Heart left ventricle (tissue), 16 donors: Measurements from ENCODE around the gene NPPA. TPM values are rescaled to one million over a fixed set of nuclear protein-coding genes. Genes with fewer than 3 reads are reported as not detected.

Experiments
- ATAC-seq, 4 donors: fragments of 200-7000 bp; cut with Tn5 transposase; one replicate each; pipeline ENCODE4 v1.9.1; 2020 to 2022; ENCODE audit warnings: moderate library complexity in 4 of 4, mild to moderate bottlenecking in 3 of 4, moderate number of reproducible peaks in 1 of 4
- DNase-seq, 5 donors: peaks; one replicate each; pipeline ENCODE4 v3.0.0-alpha.2; 2020
- H3K27ac ChIP-seq, 12 donors: fragments of 200-600 bp; sonication (generic) in 4 of 12; one replicate each; pipeline versions ENCODE4 v1.5.0 to v1.8.0; 2016 to 2022; ENCODE audit warnings: mild to moderate bottlenecking in 2 of 12
- H3K27me3 ChIP-seq, 9 donors: fragments of 200-600 bp; sonication (generic) in 2 of 9; one replicate each; pipeline versions ENCODE4 v1.5.1 to v1.8.0; 2016 to 2022; ENCODE audit warnings: mild to moderate bottlenecking in 3 of 9
- H3K36me3 ChIP-seq, 9 donors: fragments of 200-600 bp; sonication (generic) in 2 of 9; one replicate each; pipeline versions ENCODE4 v1.5.0 to v1.8.0; 2018 to 2022; ENCODE audit warnings: mild to moderate bottlenecking in 2 of 9
- H3K4me1 ChIP-seq, 12 donors: fragments of 200-600 bp; sonication (generic) in 4 of 12; one replicate each; pipeline versions ENCODE4 v1.5.0 to v1.8.0; 2016 to 2022; ENCODE audit warnings: mild to moderate bottlenecking in 3 of 12
- H3K4me3 ChIP-seq, 12 donors: fragments of 200-600 bp; sonication (generic) in 4 of 12; one replicate each; pipeline versions ENCODE4 v1.5.0 to v1.8.0; 2017 to 2022; ENCODE audit warnings: mild to moderate bottlenecking in 9 of 12, moderate library complexity in 4 of 12
- H3K9me3 ChIP-seq, 12 donors: fragments of 200-600 bp; sonication (generic) in 4 of 12; one replicate each; pipeline versions ENCODE4 v1.5.0 to v1.8.0; 2016 to 2022; ENCODE audit warnings: mild to moderate bottlenecking in 1 of 12
- POLR2A ChIP-seq, 2 donors: fragments of 450-650 bp; IDR thresholded peaks; one replicate each; pipeline ENCODE4 v1.6.1; 2017; ENCODE audit warnings: antibody characterized with exemption in 2 of 2, mild to moderate bottlenecking in 2 of 2, moderate library complexity in 2 of 2
- WGBS, 4 donors: extraction: QIAGEN DNeasy Blood & Tissue Kit in 2 of 4; methylation state at CpG; one replicate each; pipeline versions ENCODE4 v1.1.5 to v1.1.7; 2013 to 2018; 5-methylcytosine and 5-hydroxymethylcytosine counted together
- intact Hi-C, 10 donors: fragments of 100-400 bp; cut with DNase I; formaldehyde crosslinking; loops; one replicate each; pipeline versions ENCODE4 v1.11.1 to v1.14.2; 2022
- polyA plus RNA-seq, 2 donors: library from polyadenylated mRNA; stranded (reverse); fragments of 200-250 nt; gene quantifications; one replicate each; pipeline ENCODE4 v1.2.3, GENCODE V29; 2013
- total RNA-seq, 9 donors: library from RNA; depleted of rRNA in 2 of 9; stranded (reverse); fragments of >200 nt in 2 of 9; fragmentation: NEBNext Ultra II Directional in 3 of 9; extraction: Animal tissue kit (Norgen Biotek cat#: 25700) in 3 of 9; gene quantifications; one replicate each; pipeline versions ENCODE4 v1.1.0 to v1.2.4, GENCODE V29; 2016 to 2023
- TF ChIP-seq, protein P1 (sequence below), 12 donors: fragments of 200-600 bp; sonication (generic) in 4 of 12; IDR thresholded peaks; one replicate each; pipeline versions ENCODE4 v1.5.0 to v1.8.0; 2018 to 2022; ENCODE audit warnings: antibody characterized with exemption in 12 of 12, mild to moderate bottlenecking in 5 of 12
- donor health status: ischemic (EF 13 %, LVEDD 7.1; RV severe dilation, severe dysfunction).
- donor health status: healthy with polysubstance abuse.
- donor health status: DM: no; HTN: yes; CAD: no.
- donor health status: DM: no; HTN: no; CAD: no.
- donor health status: ischemic (EF 25% LVEDD 6.9; RV normal size, moderate dysfunction).
- donor health status: ischemic (EF 25% LVEDD 5.7; RV mildly dilated, moderate dysfunction).
- donor health status: healthy.
- donor health status: DM: yes; HTN: yes; CAD: no.
- donor health status: ischemic (EF 35%, LVEDD 5.7; RV mildly dilated, moderate dysfunction).
- donor health status: nonischemic (EF 11% LVEDD 7.7; RV severe dilation, severe dysfunction).
- donor health status: DM: yes; HTN: yes; CAD: no.
- donor health status: PGD.
- donor health status: ischemic (EF 29% LVEDD 5.4; RV normal size, mild dysfunction).
- donor health status: nonischemic (EF 23%, LVEDD 6.1; RV moderate dilation, normal function).

NPPA gene
- total and polyA plus RNA-seq, 11 donors: 59.9 to 3,156 (median 279) TPM

DNA sequence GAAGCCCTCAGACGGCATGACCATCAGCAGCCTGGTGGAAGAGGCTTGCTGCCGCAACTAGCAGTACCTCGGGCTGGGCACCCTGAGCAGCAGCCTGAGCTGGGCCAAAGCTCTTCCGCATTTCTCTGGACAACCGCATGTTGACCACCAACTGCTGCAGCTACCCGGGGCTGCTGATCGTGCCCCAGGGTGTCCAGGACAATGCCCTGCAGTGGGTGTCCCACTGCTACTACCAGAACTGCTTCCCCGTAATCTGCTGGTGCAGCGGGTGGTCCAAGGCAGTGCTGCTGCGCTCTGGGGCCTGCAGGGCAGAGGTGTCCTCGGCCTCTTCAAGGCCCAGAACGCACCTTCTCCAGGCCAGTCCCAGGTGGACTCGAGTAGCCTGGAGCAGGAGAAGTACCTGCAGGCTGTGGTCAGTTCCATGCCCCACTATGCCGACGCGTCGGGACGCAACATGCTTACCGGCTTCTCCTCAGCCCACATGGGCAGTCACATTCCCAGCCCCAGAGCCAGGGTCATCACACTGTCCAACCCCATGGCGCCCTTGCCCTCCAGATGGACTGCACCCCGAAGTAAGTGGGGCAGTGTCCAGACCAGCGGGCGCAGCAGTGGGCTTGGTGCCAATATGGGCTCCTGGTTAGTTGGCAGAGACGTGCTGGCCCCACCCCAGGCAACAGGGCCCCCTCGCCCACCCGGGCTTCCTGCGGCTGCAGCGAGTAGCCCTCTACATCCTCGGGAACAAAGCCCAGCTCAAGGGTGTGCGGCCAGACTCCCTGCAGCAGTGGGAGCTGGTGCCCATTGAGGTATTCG lies 30.7 kb upstream of the NPPA start:
- peaks cover 18 to 80% (median 60%) of the 10 kb centered on the region in 12 donors for H3K4me1 ChIP-seq

DNA sequence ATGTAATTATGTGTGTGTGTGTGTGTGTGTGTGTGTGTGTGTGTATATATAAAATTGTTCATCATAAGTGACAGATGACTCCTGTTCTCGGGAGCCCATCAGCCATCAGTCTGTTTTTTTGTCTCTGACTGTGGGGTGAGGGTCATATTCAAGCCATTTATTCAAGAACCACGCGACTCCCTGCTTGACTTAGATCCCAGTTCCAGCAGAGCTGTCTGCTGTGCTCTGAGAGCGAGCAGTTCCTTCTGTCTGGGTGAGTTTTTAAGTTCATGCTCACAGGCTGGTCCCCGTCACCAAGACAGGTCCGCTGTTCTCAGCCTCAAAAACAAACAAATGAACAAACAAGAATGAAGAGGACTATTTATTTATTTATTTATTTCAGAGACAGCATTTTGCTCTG lies 29.5 kb upstream of the NPPA start:
- no peak for ATAC-seq
- no peak overlapping the region for H3K27ac ChIP-seq
- H3K4me1 ChIP-seq: peaks cover 12 to 75% (median 49%) of the 10 kb centered on the region in 12 donors
- WGBS, 4 donors: 69 to 77% (median 75%) methylated on average over 6 of the region's 6 CpGs
- no peaks in the 10 kb centered on the region for H3K27me3 ChIP-seq
- H3K4me3 ChIP-seq: no peak overlapping the region
- no peaks in the 10 kb centered on the region for H3K9me3 ChIP-seq
- no peak for TF ChIP-seq POLR2A (IDR thresholded peaks at IDR 0.05)
- TF ChIP-seq, protein P1, sequence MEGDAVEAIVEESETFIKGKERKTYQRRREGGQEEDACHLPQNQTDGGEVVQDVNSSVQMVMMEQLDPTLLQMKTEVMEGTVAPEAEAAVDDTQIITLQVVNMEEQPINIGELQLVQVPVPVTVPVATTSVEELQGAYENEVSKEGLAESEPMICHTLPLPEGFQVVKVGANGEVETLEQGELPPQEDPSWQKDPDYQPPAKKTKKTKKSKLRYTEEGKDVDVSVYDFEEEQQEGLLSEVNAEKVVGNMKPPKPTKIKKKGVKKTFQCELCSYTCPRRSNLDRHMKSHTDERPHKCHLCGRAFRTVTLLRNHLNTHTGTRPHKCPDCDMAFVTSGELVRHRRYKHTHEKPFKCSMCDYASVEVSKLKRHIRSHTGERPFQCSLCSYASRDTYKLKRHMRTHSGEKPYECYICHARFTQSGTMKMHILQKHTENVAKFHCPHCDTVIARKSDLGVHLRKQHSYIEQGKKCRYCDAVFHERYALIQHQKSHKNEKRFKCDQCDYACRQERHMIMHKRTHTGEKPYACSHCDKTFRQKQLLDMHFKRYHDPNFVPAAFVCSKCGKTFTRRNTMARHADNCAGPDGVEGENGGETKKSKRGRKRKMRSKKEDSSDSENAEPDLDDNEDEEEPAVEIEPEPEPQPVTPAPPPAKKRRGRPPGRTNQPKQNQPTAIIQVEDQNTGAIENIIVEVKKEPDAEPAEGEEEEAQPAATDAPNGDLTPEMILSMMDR (IDR thresholded peaks at IDR 0.05): no peak
- DNase-seq: peak in 1 of 5 donors; percentile 3
- no peaks in the 10 kb centered on the region for H3K36me3 ChIP-seq
- intact Hi-C loops: no loop called here

More for the DNA sequence above, 30.7 kb upstream of the NPPA start:
- no peak overlapping the region for H3K4me3 ChIP-seq
- no peak for ATAC-seq
- H3K9me3 ChIP-seq: no peaks in the 10 kb centered on the region
- intact Hi-C loops: no loop called here
- DNase-seq: peak in 1 of 5 donors; percentile 49
- H3K36me3 ChIP-seq: no peaks in the 10 kb centered on the region
- H3K27ac ChIP-seq: peak overlapping the region in 1 of 12 donors; percentile 9
- TF ChIP-seq, protein P1 (IDR thresholded peaks at IDR 0.05): no peak
- TF ChIP-seq POLR2A (IDR thresholded peaks at IDR 0.05): no peak
- 87 to 95% (median 92%) methylated on average over 21 to 31 of the region's 31 CpGs for WGBS, 4 donors
- no peaks in the 10 kb centered on the region for H3K27me3 ChIP-seq

DNA sequence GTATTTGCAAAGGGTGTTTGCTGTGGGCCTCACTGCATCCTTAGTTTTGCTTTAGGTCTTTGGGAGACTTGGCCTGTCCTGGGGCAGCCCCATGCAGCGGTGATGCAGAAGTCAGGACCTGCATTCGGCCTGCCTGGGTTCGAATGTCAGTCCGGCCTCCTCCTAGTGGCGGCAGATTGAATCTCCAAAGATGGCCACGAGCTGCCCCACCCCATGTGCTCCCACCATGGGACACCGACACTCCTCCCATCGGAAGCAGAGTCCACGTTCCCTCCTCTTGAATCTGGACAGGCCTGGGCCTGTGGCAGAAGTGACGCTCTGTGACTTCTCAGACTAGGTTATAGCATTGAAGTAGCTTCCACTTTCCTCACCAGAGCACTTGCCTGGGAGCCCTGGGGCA lies 27.5 kb upstream of the NPPA start:
- Histone ChIP-seq H3K36me3 (no peaks in the 10 kb centered on the region), H3K27me3 (no peaks in the 10 kb centered on the region), H3K9me3 (no peaks in the 10 kb centered on the region), H3K4me3 (no peak overlapping the region), H3K27ac (peak overlapping the region; percentile 60 to 96 (median 82)), H3K4me1 (peaks cover 5 to 55% (median 31%) of the 10 kb centered on the region in 12 donors)
- no peak for ATAC-seq
- WGBS, 4 donors: 88 to 94% (median 91%) methylated on average over 10 of the region's 10 CpGs
- no peak for TF ChIP-seq POLR2A (IDR thresholded peaks at IDR 0.05)
- TF ChIP-seq, protein P1 (IDR thresholded peaks at IDR 0.05): no peak
- intact Hi-C loops: no loop called here
- DNase-seq: no peak

DNA sequence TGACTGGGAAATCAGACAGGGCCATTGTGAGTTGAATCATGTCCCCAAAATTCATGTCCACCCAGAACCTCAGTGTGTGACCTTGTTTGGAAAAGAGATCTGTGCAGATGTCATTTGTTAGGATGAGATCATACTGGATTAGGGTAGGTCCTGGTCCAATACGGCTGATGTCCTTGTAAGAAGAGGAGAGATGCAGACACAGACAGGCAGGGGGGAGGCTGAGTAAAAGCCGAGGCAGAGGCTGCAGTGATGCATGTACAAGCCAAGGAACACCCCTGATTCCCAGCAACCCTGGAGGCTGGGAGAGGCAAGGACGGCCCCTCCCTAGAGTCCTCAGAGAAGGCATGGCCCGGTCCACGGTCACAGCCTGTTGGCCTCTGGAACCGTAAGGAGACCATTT lies 27.0 kb upstream of the NPPA start:
- ATAC-seq: peak; percentile 8 to 45 (median 33)
- Histone ChIP-seq H3K4me1 (peaks cover under 1 to 50% (median 27%) of the 10 kb centered on the region in 12 donors), H3K9me3 (no peaks in the 10 kb centered on the region), H3K36me3 (no peaks in the 10 kb centered on the region), H3K27ac (peak overlapping the region; percentile 60 to 96 (median 82)), H3K27me3 (no peaks in the 10 kb centered on the region), H3K4me3 (no peak overlapping the region)
- intact Hi-C loops: no loop called here
- WGBS, 4 donors: 58 to 69% (median 68%) methylated on average over 6 of the region's 6 CpGs
- DNase-seq: peak in 4 of 5 donors; percentile 27 to 79 (median 63)
- TF ChIP-seq, protein P1 (IDR thresholded peaks at IDR 0.05): no peak
- TF ChIP-seq POLR2A (IDR thresholded peaks at IDR 0.05): no peak
